ENCODE results near the gene TTC5. TPM values are rescaled to one million over a fixed set of nuclear protein-coding genes. Genes with fewer than 3 reads are reported as not detected.

The TTC5 gene
- total and polyA plus RNA-seq, 2 donors (not counting 1 experiment from before 2014, with no cell fraction given): 22.0 to 22.4 TPM

GRCh38 chr14:20350282-20350681 lies 44.5 kb upstream of the TTC5 start:
- DNase-seq (ENCODE audit: low read depth in 2 of 2): no peak
- TF ChIP-seq CTCF (conservative IDR thresholded peaks at IDR 0.05 in 1 of 2, IDR thresholded peaks at IDR 0.05 in 1 of 2; ENCODE audit: low read depth in 1 of 2, low read length in 2 of 2) (no peak), EZH2 (IDR thresholded peaks at IDR 0.05; ENCODE audit: low read length, missing control alignments) (no peak)
- H3K4me3 ChIP-seq (replicated peaks in 1 of 4; ENCODE audit: control extremely low read depth in 1 of 4, insufficient read depth in 1 of 4, low read depth in 3 of 4, low read length in 4 of 4): no peak overlapping the region
- no peaks in the 10 kb centered on the region for H3K27me3 ChIP-seq (ENCODE audit: control insufficient read depth, insufficient read depth, low read length)
- no peaks in the 10 kb centered on the region for H3K4me1 ChIP-seq (ENCODE audit: control insufficient read depth, extremely low read depth, insufficient read depth, low read length)
- no peak overlapping the region for H3K9ac ChIP-seq (ENCODE audit: insufficient read depth, low read length)
- no peaks in the 10 kb centered on the region for H3K9me3 ChIP-seq (ENCODE audit: control insufficient read depth, insufficient read depth, low read depth, low read length)
- no peak overlapping the region for H2AFZ ChIP-seq (ENCODE audit: low read length)
- no peaks in the 10 kb centered on the region for H3K79me2 ChIP-seq (ENCODE audit: control insufficient read depth, insufficient read depth, low read length)
- no peak overlapping the region for H3K4me2 ChIP-seq (ENCODE audit: extremely low read depth, insufficient read depth, low read length)
- no peak overlapping the region for H3K27ac ChIP-seq (ENCODE audit: insufficient read depth, low read length)
- no peaks in the 10 kb centered on the region for H4K20me1 ChIP-seq (ENCODE audit: control insufficient read depth, extremely low read depth, insufficient read depth, low read length)
- peaks cover 3% of the 10 kb centered on the region for H3K36me3 ChIP-seq (ENCODE audit: control insufficient read depth, insufficient read depth, low read length)

- Histone ChIP-seq H3K4me1 (ENCODE audit: control insufficient read depth, extremely low read depth, insufficient read depth, low read length) (no peaks in the 10 kb centered on the region), H3K36me3 (ENCODE audit: control insufficient read depth, insufficient read depth, low read length) (no peaks in the 10 kb centered on the region), H3K9ac (ENCODE audit: insufficient read depth, low read length) (no peak overlapping the region), H3K27me3 (ENCODE audit: control insufficient read depth, insufficient read depth, low read length) (no peaks in the 10 kb centered on the region), H3K9me3 (ENCODE audit: control insufficient read depth, insufficient read depth, low read depth, low read length) (no peaks in the 10 kb centered on the region), H3K27ac (ENCODE audit: insufficient read depth, low read length) (no peak overlapping the region), H3K79me2 (ENCODE audit: control insufficient read depth, insufficient read depth, low read length) (peaks cover 5% of the 10 kb centered on the region), H3K4me3 (replicated peaks in 1 of 4; ENCODE audit: control extremely low read depth in 1 of 4, insufficient read depth in 1 of 4, low read depth in 3 of 4, low read length in 4 of 4) (no peak overlapping the region), H4K20me1 (ENCODE audit: control insufficient read depth, extremely low read depth, insufficient read depth, low read length) (no peaks in the 10 kb centered on the region), H2AFZ (ENCODE audit: low read length) (no peak overlapping the region), H3K4me2 (ENCODE audit: extremely low read depth, insufficient read depth, low read length) (no peak overlapping the region)
- TF ChIP-seq EZH2 (IDR thresholded peaks at IDR 0.05; ENCODE audit: low read length, missing control alignments): no peak
- TF ChIP-seq CTCF (conservative IDR thresholded peaks at IDR 0.05 in 1 of 2, IDR thresholded peaks at IDR 0.05 in 1 of 2; ENCODE audit: low read depth in 1 of 2, low read length in 2 of 2): no peak
- no peak for DNase-seq (ENCODE audit: low read depth in 2 of 2)
Observed at GRCh38 chr14:20347747-20348146, 42.0 kb upstream of the TTC5 start.

- no peaks in the 10 kb centered on the region for H3K27me3 ChIP-seq (ENCODE audit: control insufficient read depth, insufficient read depth, low read length)
- H3K27ac ChIP-seq (ENCODE audit: insufficient read depth, low read length): no peak overlapping the region
- H4K20me1 ChIP-seq (ENCODE audit: control insufficient read depth, extremely low read depth, insufficient read depth, low read length): no peaks in the 10 kb centered on the region
- peaks cover 5% of the 10 kb centered on the region for H3K79me2 ChIP-seq (ENCODE audit: control insufficient read depth, insufficient read depth, low read length)
- TF ChIP-seq EZH2 (IDR thresholded peaks at IDR 0.05; ENCODE audit: low read length, missing control alignments): no peak
- TF ChIP-seq CTCF (conservative IDR thresholded peaks at IDR 0.05 in 1 of 2, IDR thresholded peaks at IDR 0.05 in 1 of 2; ENCODE audit: low read depth in 1 of 2, low read length in 2 of 2): no peak
- H3K36me3 ChIP-seq (ENCODE audit: control insufficient read depth, insufficient read depth, low read length): no peaks in the 10 kb centered on the region
- H3K9me3 ChIP-seq (ENCODE audit: control insufficient read depth, insufficient read depth, low read depth, low read length): no peaks in the 10 kb centered on the region
- H3K4me3 ChIP-seq (replicated peaks in 1 of 4; ENCODE audit: control extremely low read depth in 1 of 4, insufficient read depth in 1 of 4, low read depth in 3 of 4, low read length in 4 of 4): no peak overlapping the region
- H3K4me1 ChIP-seq (ENCODE audit: control insufficient read depth, extremely low read depth, insufficient read depth, low read length): peaks cover 1% of the 10 kb centered on the region
- no peak for DNase-seq (ENCODE audit: low read depth in 2 of 2)
- H2AFZ ChIP-seq (ENCODE audit: low read length): no peak overlapping the region
- no peak overlapping the region for H3K4me2 ChIP-seq (ENCODE audit: extremely low read depth, insufficient read depth, low read length)
- H3K9ac ChIP-seq (ENCODE audit: insufficient read depth, low read length): no peak overlapping the region
Observed at GRCh38 chr14:20346713-20347112, 41.0 kb upstream of the TTC5 start.
